Trophoblast cell (in vitro differentiated cells and primary cell): ENCODE data around the gene TFF1.

Experiments used
- DNase-seq, 2 donors: peaks; one replicate each; pipeline ENCODE4 v3.0.0-alpha.2; 2016
- H2AFZ ChIP-seq: 2 replicates; pipeline ENCODE4 v1.6.1; 2013; ENCODE audit warnings: low read length, moderate library complexity, mild to moderate bottlenecking; ENCODE audit not compliant: insufficient read depth, poor library complexity
- H2AK5ac ChIP-seq: 2 replicates; pipeline ENCODE4 v1.6.1; 2013; ENCODE audit warnings: mild to moderate bottlenecking, low read length
- H2BK120ac ChIP-seq: 2 replicates; pipeline ENCODE4 v1.6.1; 2013; ENCODE audit warnings: low read length, mild to moderate bottlenecking, moderate library complexity; ENCODE audit not compliant: insufficient read depth, poor library complexity
- H2BK12ac ChIP-seq: 2 replicates; pipeline ENCODE4 v1.6.1; 2013; ENCODE audit warnings: mild to moderate bottlenecking, low read length, moderate library complexity
- H2BK5ac ChIP-seq: 2 replicates; pipeline ENCODE4 v1.6.1; 2013; ENCODE audit warnings: low read length, low read depth, moderate library complexity, mild to moderate bottlenecking; ENCODE audit not compliant: poor library complexity
- H3K14ac ChIP-seq: 2 replicates; pipeline ENCODE4 v1.6.1; 2013; ENCODE audit warnings: mild to moderate bottlenecking, low read length
- H3K18ac ChIP-seq: 2 replicates; pipeline ENCODE4 v1.6.1; 2013; ENCODE audit warnings: mild to moderate bottlenecking, low read length
- H3K23ac ChIP-seq: 2 replicates; pipeline ENCODE4 v1.6.1; 2013; ENCODE audit warnings: low read length
- H3K27ac ChIP-seq: 2 replicates; pipeline ENCODE4 v1.5.1; 2013; ENCODE audit warnings: low read depth, mild to moderate bottlenecking, inconsistent platforms, low read length, moderate library complexity
- H3K27me3 ChIP-seq: 2 replicates; pipeline ENCODE4 v1.6.1; 2013; ENCODE audit warnings: inconsistent platforms, mild to moderate bottlenecking, low read length, moderate library complexity; ENCODE audit not compliant: insufficient read depth
- H3K36me3 ChIP-seq, 2 experiments: 1 replicate in 1 of 2; 2 replicates in 1 of 2; pipeline ENCODE4 v1.6.1; 2013; ENCODE audit warnings: low read length in 2 of 2, mild to moderate bottlenecking in 2 of 2, moderate library complexity in 1 of 2; ENCODE audit not compliant: insufficient read depth in 2 of 2, control insufficient read depth in 1 of 2
- H3K4ac ChIP-seq: 2 replicates; pipeline ENCODE4 v1.6.1; 2013; ENCODE audit warnings: low read depth, mild to moderate bottlenecking, low read length, moderate library complexity
- H3K4me1 ChIP-seq, 2 experiments: 1 replicate in 1 of 2; 2 replicates in 1 of 2; pipeline ENCODE4 v1.6.1; 2013; ENCODE audit warnings: low read length in 2 of 2, mild to moderate bottlenecking in 2 of 2, moderate library complexity in 1 of 2; ENCODE audit not compliant: insufficient read depth in 2 of 2, control insufficient read depth in 1 of 2
- H3K4me2 ChIP-seq: 2 replicates; pipeline ENCODE4 v1.6.1; 2013; ENCODE audit warnings: inconsistent platforms, mild to moderate bottlenecking, low read length, moderate library complexity
- H3K4me3 ChIP-seq: 2 replicates; pipeline ENCODE4 v1.5.1; 2013; ENCODE audit warnings: mild to moderate bottlenecking, low read depth, low read length, inconsistent platforms
- H3K79me1 ChIP-seq: one replicate; pipeline ENCODE4 v1.6.1; 2013; ENCODE audit warnings: low read length
- H3K79me2 ChIP-seq: 2 replicates; pipeline ENCODE4 v1.6.1; 2013; ENCODE audit warnings: low read length, mild to moderate bottlenecking; ENCODE audit not compliant: control insufficient read depth, insufficient read depth, poor library complexity
- H3K9ac ChIP-seq: 2 replicates; pipeline ENCODE4 v1.6.1; 2013; ENCODE audit warnings: mild to moderate bottlenecking, low read length
- H3K9me3 ChIP-seq: 2 replicates; pipeline ENCODE4 v1.6.1; 2013; ENCODE audit warnings: low read depth, mild to moderate bottlenecking, control low read depth, inconsistent platforms, low read length; ENCODE audit not compliant: insufficient read depth
- H4K12ac ChIP-seq: 2 replicates; pipeline ENCODE4 v1.6.1; 2013; ENCODE audit warnings: low read depth, mild to moderate bottlenecking, low read length, moderate library complexity
- H4K8ac ChIP-seq: 2 replicates; pipeline ENCODE4 v1.6.1; 2013; ENCODE audit warnings: low read depth, mild to moderate bottlenecking, low read length, moderate library complexity
- H4K91ac ChIP-seq: one replicate; pipeline ENCODE4 v1.6.1; 2013; ENCODE audit warnings: low read depth, mild to moderate bottlenecking, low read length, moderate library complexity
- WGBS: extraction: QIAGEN DNeasy Blood & Tissue Kit; methylation state at CpG from one replicate; pipeline ENCODE4 v1.1.7; 2013; ENCODE audit warnings: missing lambda C conversion rate; ENCODE audit not compliant: insufficient read length, insufficient coverage; ENCODE audit errors: extremely low coverage; 5-methylcytosine and 5-hydroxymethylcytosine counted together

Gene TFF1

DNA sequence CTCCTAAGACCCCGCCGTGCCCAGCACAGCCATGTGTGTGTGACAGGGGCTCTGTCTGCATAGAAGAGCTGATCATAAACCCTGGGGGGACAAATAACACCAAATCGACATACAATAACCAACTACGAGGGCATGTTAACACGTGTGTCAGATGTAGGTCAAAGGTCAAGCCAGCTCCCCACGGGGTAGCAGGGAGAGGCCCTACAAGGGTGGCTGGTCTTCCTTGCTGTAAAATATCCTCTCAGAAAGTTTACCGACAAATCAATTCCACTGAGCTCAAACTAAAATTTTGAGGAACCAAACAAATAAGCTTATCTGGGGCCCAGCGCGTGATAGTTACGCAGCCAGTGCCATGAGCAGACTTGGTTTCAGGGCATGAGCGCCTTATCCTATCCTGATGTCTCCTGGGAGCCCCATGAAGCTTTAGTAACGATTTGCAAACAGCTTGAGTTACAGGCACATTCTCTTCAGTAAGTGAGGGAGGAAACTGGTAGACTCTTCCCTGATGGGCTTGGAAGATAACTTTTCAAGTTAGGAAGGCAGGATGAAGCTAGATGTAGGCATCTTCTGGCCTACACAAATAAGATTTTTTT, 32.2 kb upstream of the TFF1 start:
- Histone ChIP-seq H4K12ac (no peak overlapping the region), H3K14ac (no peak overlapping the region), H3K9me3 (no peaks in the 10 kb centered on the region), H3K4me3 (no peak overlapping the region), H3K4me1 (no peaks in the 10 kb centered on the region), H3K4ac (no peak overlapping the region), H2BK5ac (no peak overlapping the region), H3K9ac (peak overlapping the region; percentile 11), H3K79me2 (no peaks in the 10 kb centered on the region), H4K8ac (no peak overlapping the region), H2AFZ (no peak overlapping the region), H3K27ac (no peak overlapping the region), H4K91ac (no peak overlapping the region), H3K4me2 (no peak overlapping the region), H2BK120ac (no peak overlapping the region), H3K27me3 (no peaks in the 10 kb centered on the region), H3K36me3 (no peaks in the 10 kb centered on the region), H3K23ac (no peak overlapping the region), H2AK5ac (no peak overlapping the region), H3K18ac (no peak overlapping the region), H2BK12ac (no peak overlapping the region), H3K79me1 (no peaks in the 10 kb centered on the region)
- no CpG with 5 or more reads among the region's 12 CpGs for WGBS
- no peak for DNase-seq

DNA sequence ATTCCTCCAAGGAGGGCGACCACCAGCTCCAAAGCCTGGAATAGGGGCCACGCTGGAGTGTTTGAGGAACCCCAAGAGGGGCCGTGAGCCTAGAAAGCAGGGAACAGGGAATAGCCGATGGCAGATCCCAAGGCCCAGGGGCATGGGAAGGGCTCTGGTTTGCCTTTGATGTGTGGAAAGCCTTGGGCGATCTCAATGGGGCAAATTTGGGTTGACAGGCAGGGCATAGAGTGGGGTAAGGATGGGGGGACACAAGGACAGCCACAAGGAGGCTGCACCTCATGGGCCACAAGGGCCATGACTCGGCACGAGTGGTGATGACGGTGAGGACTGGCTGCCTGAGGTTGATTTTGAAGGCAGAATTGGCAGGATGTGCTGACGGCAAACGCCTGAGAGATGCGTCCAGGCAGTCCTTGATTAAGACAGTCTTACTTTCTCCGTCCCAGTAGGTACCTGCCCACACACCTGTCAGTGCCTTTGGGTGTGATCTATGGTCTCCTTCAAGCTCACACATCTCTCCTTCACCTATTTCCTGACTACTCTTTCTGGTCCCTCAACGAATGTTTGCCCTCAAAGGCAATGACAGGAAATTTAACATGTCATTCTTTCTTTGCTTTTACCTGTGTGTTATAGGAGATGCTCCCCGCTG, 31.5 kb upstream of the TFF1 start:
- H2BK120ac ChIP-seq, result no peak overlapping the region
- no peak for DNase-seq
- H3K18ac ChIP-seq, result no peak overlapping the region
- no peak overlapping the region for H3K14ac ChIP-seq
- no peak overlapping the region for H2AFZ ChIP-seq
- H3K23ac ChIP-seq, result no peak overlapping the region
- no peak overlapping the region for H2BK12ac ChIP-seq
- no peaks in the 10 kb centered on the region for H3K79me1 ChIP-seq
- H3K27ac ChIP-seq, result no peak overlapping the region
- no peaks in the 10 kb centered on the region for H3K27me3 ChIP-seq
- H3K4ac ChIP-seq, result no peak overlapping the region
- no CpG with 5 or more reads among the region's 14 CpGs for WGBS
- H3K4me3 ChIP-seq, result no peak overlapping the region
- no peak overlapping the region for H2BK5ac ChIP-seq
- H3K4me1 ChIP-seq, result no peaks in the 10 kb centered on the region
- no peak overlapping the region for H4K8ac ChIP-seq
- H4K12ac ChIP-seq, result no peak overlapping the region
- no peak overlapping the region for H2AK5ac ChIP-seq
- no peaks in the 10 kb centered on the region for H3K9me3 ChIP-seq
- H3K9ac ChIP-seq, result no peak overlapping the region
- H3K4me2 ChIP-seq, result no peak overlapping the region
- H3K79me2 ChIP-seq, result no peaks in the 10 kb centered on the region
- no peaks in the 10 kb centered on the region for H3K36me3 ChIP-seq
- no peak overlapping the region for H4K91ac ChIP-seq

- no peak overlapping the region for H2BK5ac ChIP-seq
Measured at GRCh38 chr21:42396799-42397745, 30.7 kb upstream of the TFF1 start.

DNA sequence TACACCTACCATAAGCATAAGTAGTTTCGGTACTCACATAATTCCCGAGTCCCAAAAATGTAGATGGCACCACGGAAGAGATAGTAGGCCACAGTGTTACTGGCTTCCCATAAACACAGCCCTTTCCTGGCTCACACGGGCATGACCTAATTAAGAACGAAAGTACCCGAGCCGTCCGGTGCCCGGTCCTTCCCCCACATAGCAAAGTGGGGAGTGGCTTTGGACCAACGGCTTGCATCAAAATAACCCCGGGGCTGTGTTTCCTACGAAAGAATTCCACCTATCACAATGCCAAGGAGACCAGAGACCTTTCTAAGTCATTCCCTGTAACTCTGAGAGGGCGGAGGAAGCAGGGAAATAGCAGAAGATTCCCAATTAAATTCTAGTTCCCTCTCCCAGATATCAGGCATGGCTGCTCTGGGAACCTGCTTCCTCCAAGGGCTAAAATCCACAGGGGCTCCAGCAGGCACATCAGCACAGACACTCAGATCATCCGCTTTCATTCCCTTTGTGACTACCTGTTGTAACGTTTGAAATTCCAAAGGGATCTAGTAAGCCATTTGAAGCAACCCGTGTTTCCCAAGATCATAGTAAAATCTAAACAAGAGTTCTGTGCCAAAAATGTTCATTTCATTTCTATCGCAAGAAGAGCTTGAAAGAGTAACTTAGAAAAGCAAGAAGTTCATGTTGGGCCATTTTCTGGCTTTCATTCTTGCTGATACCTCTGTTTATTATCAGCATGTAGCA, 29.7 kb upstream of the TFF1 start, which contains the start of gene TMPRSS3:
Gene TMPRSS3 (minus strand): TSS at position 148 of the 747 bp plus-strand sequence. CDS start 635 bp downstream, outside the sequence.
- Histone ChIP-seq H3K4ac (no peak within 1 kb of the TSS), H3K27me3 (no peaks in the 10 kb centered on the region), H3K14ac (no peak within 1 kb of the TSS), H3K79me1 (no peaks in the 10 kb centered on the region), H2BK12ac (no peak within 1 kb of the TSS), H4K91ac (no peak within 1 kb of the TSS), H2BK120ac (no peak within 1 kb of the TSS), H4K8ac (no peak within 1 kb of the TSS), H2AK5ac (no peak within 1 kb of the TSS), H3K27ac (no peak within 1 kb of the TSS), H3K9ac (no peak within 1 kb of the TSS), H3K4me2 (no peak within 1 kb of the TSS), H3K18ac (no peak within 1 kb of the TSS), H3K36me3 (no peaks in the 10 kb centered on the region), H4K12ac (no peak within 1 kb of the TSS), H3K4me3 (no peak within 1 kb of the TSS), H3K23ac (no peak within 1 kb of the TSS), H2AFZ (no peak within 1 kb of the TSS), H3K79me2 (no peaks in the 10 kb centered on the region), H3K4me1 (no peaks in the 10 kb centered on the region), H2BK5ac (no peak within 1 kb of the TSS), H3K9me3 (no peaks in the 10 kb centered on the region)
- DNase-seq, result peak; percentile 34 to 66
- no CpG with 5 or more reads among the region's 17 CpGs for WGBS

More at GRCh38 chr21:42396799-42397745, 30.7 kb upstream of the TFF1 start:
- Histone ChIP-seq H2BK12ac (no peak overlapping the region), H3K4me2 (no peak overlapping the region), H3K18ac (no peak overlapping the region), H3K9me3 (no peaks in the 10 kb centered on the region), H3K23ac (no peak overlapping the region), H3K14ac (no peak overlapping the region), H3K27ac (no peak overlapping the region), H3K4ac (no peak overlapping the region), H4K12ac (no peak overlapping the region), H2BK120ac (no peak overlapping the region), H4K8ac (no peak overlapping the region), H3K79me2 (no peaks in the 10 kb centered on the region), H3K4me3 (no peak overlapping the region), H3K9ac (no peak overlapping the region), H2AK5ac (no peak overlapping the region), H3K4me1 (no peaks in the 10 kb centered on the region), H3K27me3 (no peaks in the 10 kb centered on the region), H3K36me3 (no peaks in the 10 kb centered on the region), H4K91ac (no peak overlapping the region), H3K79me1 (no peaks in the 10 kb centered on the region), H2AFZ (no peak overlapping the region)
- no CpG with 5 or more reads among the region's 19 CpGs for whole genome bisulfite sequencing
- no peak for DNase-seq
